NCI-H2029 treated with DMSO at 0.1 percent for 48 hours (cell line): ENCODE results near the gene FLT3.
A peak's percentile ranks its signal among the peaks of the same experiment; 100 is the strongest.
"Not testable (repeated sequence)": the region's sequence is repeated elsewhere in the genome, so short reads cannot be mapped to it uniquely, and the experiment has no call there.

Experiments used
- DNase-seq: peaks from one replicate; lab custom pipeline; 2025; lab: John Stamatoyannopoulos, UW

FLT3 gene

DNA sequence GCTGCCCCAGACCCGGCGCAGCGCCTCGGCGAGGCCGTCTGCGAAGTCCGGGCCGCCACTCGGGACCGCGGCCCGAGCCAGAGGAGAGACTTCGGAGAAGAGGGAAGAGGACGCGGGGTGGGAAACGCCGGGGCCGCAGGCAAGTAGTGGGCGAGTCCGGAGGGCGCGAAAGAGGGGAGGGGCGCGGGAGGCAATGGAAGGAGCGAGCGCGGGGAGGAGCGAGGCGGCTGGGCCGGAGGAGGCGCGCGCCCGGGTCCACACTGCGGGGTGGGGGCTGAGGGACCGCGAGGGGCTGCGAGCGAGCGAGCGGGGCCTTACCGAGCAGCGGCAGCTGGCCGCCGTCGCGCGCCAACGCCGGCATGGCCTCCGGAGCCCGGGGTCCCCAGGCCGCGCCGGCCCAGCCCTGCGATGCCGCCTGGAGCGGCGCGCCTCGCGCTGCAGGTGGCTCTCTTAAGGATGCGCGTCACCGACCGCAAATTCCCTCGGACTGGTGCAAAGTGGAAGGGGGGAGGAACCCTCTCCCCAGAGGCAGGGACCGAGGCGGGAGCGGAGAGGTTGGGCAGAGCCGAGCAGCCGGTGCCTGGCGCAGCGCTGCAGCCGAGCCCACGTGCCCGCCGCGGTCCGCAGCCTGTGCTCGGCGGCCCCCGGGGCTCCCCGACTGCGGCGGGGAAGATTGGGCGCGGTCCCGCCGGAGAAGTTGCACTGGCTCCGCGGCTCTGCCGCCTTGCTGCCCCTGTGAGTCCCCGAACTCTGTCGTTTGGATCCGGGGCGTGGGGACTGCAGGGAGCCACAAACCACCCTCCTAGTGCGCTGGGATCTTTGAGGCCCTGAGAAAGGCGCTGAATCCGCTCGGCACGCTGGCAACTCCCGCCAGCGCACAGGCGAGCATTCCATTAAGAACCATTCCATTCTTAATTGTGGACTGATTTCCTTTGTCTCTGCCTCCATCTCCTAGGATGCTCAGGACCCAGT, at the start of gene FLT3:
Gene FLT3 (minus strand): TSS at position 427 of the 972 bp plus-strand sequence. CDS start 66 bp downstream, at position 361.
- no peak for DNase-seq

- no peak for DNase-seq
Observed at GRCh38 chr13:28147495-28147894, 47.1 kb upstream of the FLT3 start.

DNA sequence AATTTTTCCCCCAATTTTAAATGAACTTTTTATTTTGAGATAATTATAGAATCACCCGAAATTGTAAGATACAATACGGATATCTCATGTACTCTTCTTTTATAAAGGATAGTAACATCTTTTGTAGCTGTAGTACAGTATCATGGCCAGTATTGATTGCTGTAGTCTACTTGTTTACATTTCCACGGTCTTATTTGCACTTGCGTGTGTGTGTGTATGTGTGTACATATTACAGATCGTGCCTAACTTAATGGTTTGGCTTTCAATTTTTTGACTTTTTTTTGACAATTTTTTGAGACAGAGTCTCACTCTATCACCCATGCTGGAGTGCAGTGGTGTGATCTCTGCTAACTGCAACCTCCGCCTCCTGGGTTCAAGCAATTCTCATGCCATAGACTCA, 44.7 kb upstream of the FLT3 start:
- DNase-seq, result no peak

- not testable (repeated sequence) for DNase-seq
Observed at GRCh38 chr13:28141542-28141941, 41.2 kb upstream of the FLT3 start.

DNA sequence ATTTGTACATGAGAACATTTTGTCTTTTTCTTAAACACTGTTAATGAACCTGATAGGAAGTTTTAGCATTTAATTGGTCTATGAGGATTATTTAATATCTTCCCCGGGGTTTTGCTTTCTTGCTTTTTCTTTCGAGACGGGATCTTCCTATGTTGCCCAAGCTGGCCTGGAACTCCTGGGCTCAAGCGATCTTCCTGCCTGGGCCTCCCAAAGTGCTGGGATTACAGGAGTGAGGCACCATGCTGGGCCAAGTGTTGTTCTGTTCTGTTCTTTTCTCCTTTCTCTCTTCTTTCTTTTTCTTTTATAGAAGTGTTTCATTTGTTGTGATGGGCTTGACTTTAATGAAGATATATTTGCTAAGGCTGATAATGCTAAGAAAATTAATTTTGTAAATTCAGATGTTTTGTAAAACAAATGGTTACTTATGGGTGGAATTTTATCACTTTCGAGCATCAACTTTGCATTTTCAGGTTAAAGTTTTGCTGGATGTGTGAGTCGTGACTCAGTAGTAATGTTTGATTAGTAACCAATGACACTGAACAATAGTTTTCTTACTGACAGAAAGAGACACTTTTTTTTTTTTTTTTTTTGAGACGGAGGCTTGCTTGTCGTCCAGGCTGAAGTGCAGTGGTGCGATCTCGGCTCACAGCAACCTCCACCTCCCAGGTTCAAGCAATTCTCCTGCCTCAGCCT, 40.2 kb upstream of the FLT3 start:
- DNase-seq, result no peak

GRCh38 chr13:28138756-28139470, 38.5 kb upstream of the FLT3 start:
- no peak for DNase-seq

DNA sequence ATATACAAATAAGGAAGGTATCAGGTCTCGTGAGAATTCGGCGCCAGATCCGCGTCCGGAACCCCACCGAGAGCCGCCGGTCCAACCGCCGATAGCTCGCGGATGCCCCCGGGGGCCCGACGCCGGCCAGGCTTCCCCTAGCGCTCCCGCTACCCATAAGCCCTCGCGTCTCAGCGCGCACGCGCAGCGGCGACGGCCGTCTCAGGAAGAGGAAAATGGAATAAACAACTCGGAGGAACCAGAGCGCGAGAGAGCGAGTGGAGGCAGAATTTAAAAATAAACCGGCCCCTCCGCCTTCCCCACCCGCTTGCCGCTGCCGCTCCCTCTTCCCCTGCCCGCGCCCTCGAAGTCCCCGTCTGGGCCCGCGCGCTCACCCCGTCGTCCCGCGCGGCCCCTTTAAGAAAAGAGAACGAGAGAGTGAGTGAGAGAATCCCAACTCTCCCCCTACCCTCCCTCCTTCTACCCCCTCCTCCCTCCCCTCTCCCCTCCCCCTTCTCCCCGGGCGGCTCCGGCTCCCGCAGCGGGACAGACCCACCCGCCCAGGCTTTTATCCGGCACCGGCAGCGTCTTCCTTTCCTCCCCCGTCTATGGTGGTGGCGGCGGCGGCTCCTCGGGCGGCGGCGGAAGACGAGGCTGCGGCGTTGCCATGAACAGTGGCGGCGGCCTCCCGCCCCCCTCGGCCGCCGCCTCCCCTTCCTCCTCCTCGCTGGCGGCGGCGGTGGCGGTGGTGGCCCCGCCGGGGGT, 37.8 kb upstream of the FLT3 start, which contains the start of gene PAN3:
Gene PAN3 (plus strand): TSS at position 534 of the 744 bp plus-strand sequence. CDS start 113 bp downstream, at position 647.
- DNase-seq, result peak; percentile 38

DNA sequence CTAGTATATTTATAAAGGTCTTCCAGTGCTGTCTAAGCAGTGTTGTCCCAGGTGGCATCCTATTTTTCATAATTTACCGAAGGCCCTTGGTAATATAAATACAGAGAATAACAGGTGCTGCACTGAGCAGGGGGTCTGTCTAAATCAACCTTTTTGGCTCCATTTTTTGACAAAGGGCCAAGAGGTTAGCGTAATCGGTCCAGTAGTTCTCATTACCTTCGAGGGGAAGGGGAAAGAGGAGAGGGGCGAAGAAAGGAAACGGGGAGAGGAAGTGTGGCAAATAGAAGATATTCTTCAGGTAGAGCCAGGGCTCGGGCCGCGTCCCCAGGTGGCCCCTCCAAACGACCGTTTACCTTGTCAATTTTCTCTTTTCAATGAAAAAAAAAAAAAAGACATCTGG, 37.2 kb upstream of the FLT3 start:
- DNase-seq, result no peak

- DNase-seq, result no peak
Observed at GRCh38 chr13:28136916-28137315, 36.5 kb upstream of the FLT3 start.

- no peak for DNase-seq
Observed at GRCh38 chr13:28131646-28132045, 31.3 kb upstream of the FLT3 start.

- DNase-seq, result no peak
Observed at GRCh38 chr13:28129911-28130693, 29.7 kb upstream of the FLT3 start.

- no peak for DNase-seq
Observed at GRCh38 chr13:28128926-28129325, 28.6 kb upstream of the FLT3 start.

GRCh38 chr13:28128030-28128429, 27.7 kb upstream of the FLT3 start:
- DNase-seq, result no peak

- DNase-seq, result no peak
Observed at GRCh38 chr13:28121224-28121623, 20.8 kb upstream of the FLT3 start.

DNA sequence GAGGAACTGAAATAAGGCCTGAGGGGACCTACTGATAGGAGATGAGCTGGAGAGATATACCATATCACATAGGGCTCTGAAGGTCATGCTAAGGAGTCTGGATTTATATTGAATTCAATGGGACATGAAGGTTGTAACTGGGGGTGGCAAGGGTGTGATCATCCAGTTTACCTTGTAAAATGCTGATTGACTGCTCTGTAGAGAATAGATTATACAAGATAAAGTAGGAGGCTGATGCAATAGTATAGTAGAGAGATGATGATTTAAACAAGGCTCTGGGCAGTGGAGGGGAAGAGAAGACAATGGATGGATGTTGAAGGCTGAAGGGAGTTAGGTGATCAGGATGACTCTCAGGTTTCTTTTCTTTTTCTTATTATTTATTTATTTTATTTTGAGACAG, 19.9 kb upstream of the FLT3 start:
- no peak for DNase-seq

- DNase-seq, result no peak
Observed at GRCh38 chr13:28117689-28118377, 17.5 kb upstream of the FLT3 start.

- no peak for DNase-seq
Observed at GRCh38 chr13:28116736-28117135, 16.4 kb upstream of the FLT3 start.

DNA sequence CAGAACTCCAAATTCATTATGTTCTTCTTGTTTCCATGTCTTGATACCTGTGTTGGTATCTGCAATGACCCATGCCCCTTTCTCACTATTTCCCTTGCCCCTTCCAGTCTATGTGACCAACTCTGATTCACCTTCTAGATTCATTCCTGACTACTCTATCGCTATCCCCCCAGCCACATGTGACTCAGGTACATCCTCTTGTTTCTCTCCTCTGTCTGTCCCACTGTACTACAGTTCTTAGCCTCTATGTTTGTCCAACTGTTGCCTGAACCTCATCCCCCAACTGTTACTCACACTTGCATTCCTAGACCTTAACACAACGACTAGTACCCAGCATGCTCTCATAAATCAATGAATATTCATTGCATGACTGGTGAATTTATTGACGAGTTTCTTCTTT, 10.0 kb upstream of the FLT3 start:
- no peak for DNase-seq

DNA sequence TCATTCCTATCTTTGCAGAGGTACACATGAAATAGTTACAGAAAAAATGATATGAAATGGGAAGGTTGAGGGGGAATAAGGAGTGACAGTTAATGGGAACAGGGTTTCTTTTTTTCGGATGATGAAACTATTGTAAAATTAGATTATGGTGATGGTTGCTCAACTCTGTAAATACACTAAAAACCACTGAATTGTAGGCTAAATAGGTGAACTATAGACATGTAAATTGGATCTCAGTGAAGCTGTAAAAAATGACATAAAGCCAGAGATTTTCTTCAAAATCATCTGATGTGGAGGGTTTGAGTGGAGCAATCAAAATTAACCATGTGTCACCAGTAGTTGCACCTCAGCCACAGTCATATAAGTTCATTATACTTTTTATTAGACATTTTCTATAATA, 6.6 kb upstream of the FLT3 start:
- DNase-seq, result no peak

DNA sequence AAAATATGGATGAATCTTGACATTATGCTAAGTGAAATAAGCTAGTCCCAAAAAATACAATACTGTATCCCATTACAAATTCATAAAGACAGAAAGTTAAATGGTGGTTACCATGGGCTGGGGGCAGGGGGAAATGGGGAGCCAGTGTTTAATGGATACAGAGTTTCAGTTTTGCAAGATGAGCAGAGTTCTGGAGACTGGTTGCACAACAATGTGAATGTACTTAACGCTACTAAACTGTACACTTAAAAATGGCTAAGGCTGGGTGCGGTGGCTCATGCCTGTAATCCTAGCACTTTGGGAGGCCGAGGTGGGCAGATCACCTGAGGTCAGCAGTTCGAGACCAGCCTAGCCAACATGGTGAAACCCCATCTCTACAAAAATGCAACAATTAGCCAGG, 1.5 kb upstream of the FLT3 start:
- not testable (repeated sequence) for DNase-seq
